CD4-positive, alpha-beta T cell (primary cell): Measurements from ENCODE around the gene GNAO1. TPM values are rescaled to one million over a fixed set of nuclear protein-coding genes. Genes with fewer than 3 reads are reported as not detected.
A peak's percentile ranks its signal among the peaks of the same experiment; 100 is the strongest.

Experiments
- ATAC-seq: fragments of 200-7000 bp; cut with Tn5 transposase; one replicate; pipeline ENCODE4 v1.10.0; 2022; ENCODE audit warnings: mild to moderate bottlenecking; ENCODE audit not compliant: poor library complexity
- CTCF ChIA-PET: fragments of 350-600 bp; sonication (Branson Sonifier 250); formaldehyde crosslinking; loops from one replicate; lab custom pipeline; 2021; ENCODE audit warnings: antibody characterized with exemption, inconsistent platforms; lab: Charles Lee
- POLR2A ChIA-PET: fragments of 350-600 bp; sonication (Branson Sonifier 250); formaldehyde crosslinking; loops from one replicate; lab custom pipeline; 2021; ENCODE audit warnings: antibody characterized with exemption, inconsistent platforms; lab: Charles Lee
- DNase-seq, 14 experiments: peaks; one replicate each; pipeline ENCODE4 v3.0.0-alpha.2; 2013 to 2020; ENCODE audit warnings: mixed read lengths in 2 of 14
- H3K27ac ChIP-seq, 2 donors: one replicate each; pipeline versions ENCODE4 v1.5.1 to v1.7.0; 2013; ENCODE audit warnings: low read length in 2 of 2, low read depth in 1 of 2, mild to moderate bottlenecking in 1 of 2
- H3K27me3 ChIP-seq, 2 experiments: 1 replicate in 1 of 2; 2 replicates in 1 of 2; pipeline versions ENCODE4 v1.6.1 to v1.7.0; 2013; ENCODE audit warnings: low read length in 2 of 2, control low read depth in 1 of 2, mild to moderate bottlenecking in 1 of 2, moderate library complexity in 1 of 2; ENCODE audit not compliant: insufficient read depth in 2 of 2, control insufficient read depth in 1 of 2
- H3K36me3 ChIP-seq: one replicate; pipeline ENCODE4 v1.6.1; 2013; ENCODE audit warnings: low read length, control low read depth; ENCODE audit not compliant: insufficient read depth
- H3K4me1 ChIP-seq: one replicate; pipeline ENCODE4 v1.6.1; 2013; ENCODE audit warnings: low read length, control low read depth; ENCODE audit not compliant: insufficient read depth
- H3K4me3 ChIP-seq: one replicate; pipeline ENCODE4 v1.5.1; 2013; ENCODE audit warnings: mild to moderate bottlenecking, low read length, moderate library complexity
- H3K9me3 ChIP-seq, 2 experiments: 1 replicate in 1 of 2; 2 replicates in 1 of 2; pipeline versions ENCODE4 v1.6.1 to v1.7.0; 2013; ENCODE audit warnings: low read length in 2 of 2, mild to moderate bottlenecking in 2 of 2, control low read depth in 1 of 2, moderate library complexity in 1 of 2; ENCODE audit not compliant: control insufficient read depth in 1 of 2, insufficient read depth in 1 of 2
- H3K27ac Mint-ChIP-seq: one replicate; pipeline ENCODE4 v1.8.0; 2020; ENCODE audit warnings: mixed read lengths
- H3K27me3 Mint-ChIP-seq: one replicate; pipeline ENCODE4 v1.8.0; 2021; ENCODE audit warnings: mixed read lengths
- H3K36me3 Mint-ChIP-seq: one replicate; pipeline ENCODE4 v1.8.0; 2021; ENCODE audit warnings: low read depth, mixed read lengths
- H3K4me1 Mint-ChIP-seq: one replicate; pipeline ENCODE4 v1.8.0; 2021; ENCODE audit warnings: low read depth, mixed read lengths
- H3K4me3 Mint-ChIP-seq: one replicate; pipeline ENCODE4 v1.8.0; 2020; ENCODE audit warnings: mild to moderate bottlenecking, mixed read lengths
- H3K9me3 Mint-ChIP-seq: one replicate; pipeline ENCODE4 v1.8.0; 2020; ENCODE audit warnings: mixed read lengths
- intact Hi-C, 2 experiments: fragments of 100-400 bp; cut with DNase I in 1 of 2; cut with micrococcal nuclease in 1 of 2; formaldehyde crosslinking; loops; one replicate each; pipeline versions ENCODE4 v1.15.1 to v1.9.0; 2023 to 2025; cut with DNase I, micrococcal nuclease
- total RNA-seq, 174 experiments: library from RNA in 2 of 174; stranded (reverse) in 2 of 174; gene quantifications; one replicate each; pipeline ENCODE4 v1.2.3 and lab custom pipeline; 2021 to 2026
- TF ChIP-seq, protein P1 (sequence below): fragments of 200-600 bp; IDR thresholded peaks from one replicate; pipeline ENCODE4 v1.8.0; 2022; ENCODE audit warnings: antibody characterized with exemption, mild to moderate bottlenecking

Gene GNAO1
- total RNA-seq, 2 experiments from 2014 or later, result 7.3 to 7.9 TPM

- H3K9me3 ChIP-seq, result no peaks in the 10 kb centered on the region
- H3K4me3 ChIP-seq, result no peak overlapping the region
- no peak overlapping the region for H3K27ac Mint-ChIP-seq
- no peaks in the 10 kb centered on the region for H3K27me3 ChIP-seq
- no peak overlapping the region for H3K27ac ChIP-seq
- H3K9me3 Mint-ChIP-seq, result no peaks in the 10 kb centered on the region
- CTCF ChIA-PET, result no interaction called here
- intact Hi-C loops, result no loop called here
- ATAC-seq (no peak), DNase-seq (peak in 1 of 14 experiments; percentile 25)
- H3K4me1 Mint-ChIP-seq, result peaks cover 18% of the 10 kb centered on the region
- H3K36me3 Mint-ChIP-seq, result no peaks in the 10 kb centered on the region
- POLR2A ChIA-PET, result no interaction called here
- H3K27me3 Mint-ChIP-seq, result no peaks in the 10 kb centered on the region
- no peak overlapping the region for H3K4me3 Mint-ChIP-seq
- H3K36me3 ChIP-seq, result no peaks in the 10 kb centered on the region
- peaks cover 10% of the 10 kb centered on the region for H3K4me1 ChIP-seq
- TF ChIP-seq, protein P1, sequence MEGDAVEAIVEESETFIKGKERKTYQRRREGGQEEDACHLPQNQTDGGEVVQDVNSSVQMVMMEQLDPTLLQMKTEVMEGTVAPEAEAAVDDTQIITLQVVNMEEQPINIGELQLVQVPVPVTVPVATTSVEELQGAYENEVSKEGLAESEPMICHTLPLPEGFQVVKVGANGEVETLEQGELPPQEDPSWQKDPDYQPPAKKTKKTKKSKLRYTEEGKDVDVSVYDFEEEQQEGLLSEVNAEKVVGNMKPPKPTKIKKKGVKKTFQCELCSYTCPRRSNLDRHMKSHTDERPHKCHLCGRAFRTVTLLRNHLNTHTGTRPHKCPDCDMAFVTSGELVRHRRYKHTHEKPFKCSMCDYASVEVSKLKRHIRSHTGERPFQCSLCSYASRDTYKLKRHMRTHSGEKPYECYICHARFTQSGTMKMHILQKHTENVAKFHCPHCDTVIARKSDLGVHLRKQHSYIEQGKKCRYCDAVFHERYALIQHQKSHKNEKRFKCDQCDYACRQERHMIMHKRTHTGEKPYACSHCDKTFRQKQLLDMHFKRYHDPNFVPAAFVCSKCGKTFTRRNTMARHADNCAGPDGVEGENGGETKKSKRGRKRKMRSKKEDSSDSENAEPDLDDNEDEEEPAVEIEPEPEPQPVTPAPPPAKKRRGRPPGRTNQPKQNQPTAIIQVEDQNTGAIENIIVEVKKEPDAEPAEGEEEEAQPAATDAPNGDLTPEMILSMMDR, result no peak
Measured at GRCh38 chr16:56352351-56353053, 161.2 kb downstream of the GNAO1 start.

DNA sequence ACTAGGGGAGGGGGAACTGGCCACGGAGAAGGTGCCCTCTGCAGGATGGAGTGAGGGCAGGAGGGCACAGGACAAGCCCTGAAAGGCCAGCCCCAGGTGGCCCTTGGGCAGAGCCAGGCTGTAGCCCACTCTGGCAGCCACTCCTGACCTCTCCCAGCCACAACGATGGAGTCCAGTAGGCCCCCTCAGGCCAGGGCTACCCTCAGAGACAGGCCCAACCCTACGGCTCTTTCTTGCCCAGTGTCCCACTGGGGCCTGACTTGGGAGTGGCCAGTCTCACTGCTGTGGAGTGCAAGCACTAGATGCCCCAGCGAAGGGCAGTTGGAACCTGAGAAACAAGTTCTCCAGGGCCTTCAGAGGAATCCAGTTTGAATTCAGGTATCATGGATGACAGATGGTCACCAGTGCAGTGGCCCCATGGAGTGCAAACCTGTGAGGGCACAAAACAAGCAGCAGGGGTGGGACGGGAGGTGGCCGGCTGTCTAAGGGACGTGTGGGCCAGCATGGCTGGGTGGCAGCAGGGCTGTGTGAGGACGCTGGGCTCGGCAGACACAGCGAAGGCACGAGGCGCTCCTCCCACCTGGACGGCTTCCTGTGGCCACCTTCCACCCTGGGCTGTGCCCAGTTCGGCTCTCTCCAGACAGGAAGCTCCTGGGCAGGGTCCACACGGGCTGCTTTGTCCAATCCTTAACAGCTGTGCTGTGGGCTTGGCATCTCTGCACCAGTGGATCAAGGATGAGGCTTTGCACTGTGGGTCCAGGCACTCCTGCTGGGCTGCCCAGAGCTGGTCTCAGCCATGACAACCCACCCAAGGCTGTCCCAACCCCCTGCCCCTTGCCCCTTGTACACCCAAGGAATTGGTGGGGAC is 162.0 kb downstream of the GNAO1 start:
- intact Hi-C loops, result no loop called here
- H3K4me1 ChIP-seq, result peaks cover 13% of the 10 kb centered on the region
- no peak overlapping the region for H3K4me3 ChIP-seq
- CTCF ChIA-PET, result no interaction called here
- no peak overlapping the region for H3K27ac Mint-ChIP-seq
- H3K4me1 Mint-ChIP-seq, result peaks cover 21% of the 10 kb centered on the region
- ATAC-seq (no peak), DNase-seq (peak in 1 of 14 experiments; percentile 23)
- H3K36me3 Mint-ChIP-seq, result no peaks in the 10 kb centered on the region
- H3K27ac ChIP-seq, result no peak overlapping the region
- no peak overlapping the region for H3K4me3 Mint-ChIP-seq
- POLR2A ChIA-PET, result no interaction called here
- no peaks in the 10 kb centered on the region for H3K9me3 ChIP-seq
- no peaks in the 10 kb centered on the region for H3K27me3 Mint-ChIP-seq
- H3K36me3 ChIP-seq, result no peaks in the 10 kb centered on the region
- H3K9me3 Mint-ChIP-seq, result no peaks in the 10 kb centered on the region
- no peaks in the 10 kb centered on the region for H3K27me3 ChIP-seq
- TF ChIP-seq, protein P1, result no peak

DNA sequence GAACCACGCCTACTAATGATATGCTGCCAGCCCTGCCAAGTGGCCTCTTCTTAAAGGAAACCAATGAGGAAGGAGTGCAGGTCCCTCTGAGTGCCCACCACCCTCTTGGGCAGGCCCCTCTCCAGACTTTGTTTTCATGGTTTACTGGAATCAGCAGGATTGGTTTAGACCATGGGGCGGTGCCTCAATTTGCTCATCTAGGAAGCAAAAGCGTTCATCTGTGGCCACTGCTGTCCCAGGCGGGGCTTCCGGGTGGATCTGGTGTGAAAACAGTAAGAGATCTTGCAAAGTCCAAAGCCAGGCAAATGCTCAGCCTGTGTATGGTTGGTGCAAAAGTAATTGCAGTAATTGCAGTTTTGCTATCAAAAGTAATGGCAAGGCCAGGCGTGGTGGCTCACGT is 162.7 kb downstream of the GNAO1 start:
- H3K36me3 Mint-ChIP-seq, result no peaks in the 10 kb centered on the region

More for the DNA sequence above, 162.7 kb downstream of the GNAO1 start:
- H3K27ac Mint-ChIP-seq, result no peak overlapping the region
- ChIA-PET CTCF (no interaction called here), POLR2A (no interaction called here)
- no peaks in the 10 kb centered on the region for H3K27me3 Mint-ChIP-seq
- DNase-seq, result no peak
- H3K9me3 Mint-ChIP-seq, result no peaks in the 10 kb centered on the region
- no peaks in the 10 kb centered on the region for H3K36me3 ChIP-seq
- H3K4me1 ChIP-seq, result peaks cover 13% of the 10 kb centered on the region
- ATAC-seq, result no peak
- H3K4me1 Mint-ChIP-seq, result peaks cover 25% of the 10 kb centered on the region
- TF ChIP-seq, protein P1, result no peak
- H3K4me3 Mint-ChIP-seq, result no peak overlapping the region
- intact Hi-C loops, result no loop called here
- H3K4me3 ChIP-seq, result no peak overlapping the region
- no peak overlapping the region for H3K27ac ChIP-seq
- no peaks in the 10 kb centered on the region for H3K9me3 ChIP-seq
- H3K27me3 ChIP-seq, result no peaks in the 10 kb centered on the region
